Muscle layer of duodenum (tissue), 2 donors: ENCODE results near the gene MEGF6.

ENCODE experiments used
- H3K27ac ChIP-seq: one replicate; pipeline ENCODE4 v1.7.0; 2013; ENCODE audit warnings: mild to moderate bottlenecking, low read length
- H3K27me3 ChIP-seq: one replicate; pipeline ENCODE4 v1.7.0; 2013; ENCODE audit warnings: low read depth, mild to moderate bottlenecking, control low read depth, low read length
- H3K36me3 ChIP-seq, 2 donors: one replicate each; pipeline ENCODE4 v1.7.0; 2013; ENCODE audit warnings: low read length in 2 of 2, control low read depth in 1 of 2, mild to moderate bottlenecking in 1 of 2; ENCODE audit not compliant: insufficient read depth in 2 of 2, control insufficient read depth in 1 of 2
- H3K4me1 ChIP-seq, 2 donors: one replicate each; pipeline ENCODE4 v1.7.0; 2013; ENCODE audit warnings: low read length in 2 of 2, mild to moderate bottlenecking in 2 of 2, control low read depth in 1 of 2, moderate library complexity in 1 of 2; ENCODE audit not compliant: insufficient read depth in 2 of 2, control insufficient read depth in 1 of 2
- H3K4me3 ChIP-seq, 2 donors: one replicate each; pipeline ENCODE4 v1.7.0; 2013; ENCODE audit warnings: low read length in 2 of 2, low read depth in 1 of 2, mild to moderate bottlenecking in 1 of 2
- H3K9me3 ChIP-seq, 2 donors: one replicate each; pipeline ENCODE4 v1.7.0; 2013; ENCODE audit warnings: low read length in 2 of 2, control low read depth in 1 of 2, mild to moderate bottlenecking in 1 of 2; ENCODE audit not compliant: control insufficient read depth in 1 of 2
- donor health status: healthy.

Gene MEGF6

DNA sequence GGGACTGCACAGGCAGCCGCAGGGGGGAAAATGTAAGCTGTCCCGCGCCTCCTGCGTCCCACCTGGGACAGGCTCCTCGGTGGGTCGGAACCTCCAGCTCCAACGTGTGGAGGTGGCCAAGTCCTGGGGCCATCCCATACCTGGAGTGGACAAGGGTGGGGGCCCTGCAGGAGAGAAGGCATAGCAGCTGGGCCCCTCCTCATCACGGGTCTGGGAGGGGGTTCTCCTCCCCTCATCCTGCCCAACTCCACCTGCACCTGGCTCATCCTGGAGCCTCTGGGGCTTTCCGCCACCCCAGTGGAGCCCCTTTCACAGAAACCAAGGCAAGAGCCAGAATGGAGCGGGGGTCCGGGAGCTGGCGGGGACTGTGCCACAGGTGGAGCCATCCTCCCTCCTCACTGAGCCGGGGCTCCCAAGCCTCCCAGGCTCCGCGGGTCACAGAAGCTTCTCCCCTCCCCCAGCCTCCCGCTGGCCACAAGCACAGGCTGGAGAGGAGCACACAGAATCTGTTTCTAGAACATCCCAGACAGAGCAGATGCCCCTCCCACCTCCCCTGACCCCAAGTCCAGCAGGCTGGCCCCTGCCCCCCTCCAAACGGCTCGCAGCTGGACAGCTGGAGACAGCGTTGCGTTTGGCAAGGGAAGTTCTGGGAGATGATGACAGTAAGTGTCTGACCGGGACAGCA, 65.8 kb downstream of the MEGF6 start:
- Histone ChIP-seq H3K27ac (no peak overlapping the region), H3K4me3 (no peak overlapping the region), H3K27me3 (no peaks in the 10 kb centered on the region), H3K9me3 (no peaks in the 10 kb centered on the region), H3K4me1 (peaks cover 0 to 32% of the 10 kb centered on the region in 2 donors), H3K36me3 (no peaks in the 10 kb centered on the region)

DNA sequence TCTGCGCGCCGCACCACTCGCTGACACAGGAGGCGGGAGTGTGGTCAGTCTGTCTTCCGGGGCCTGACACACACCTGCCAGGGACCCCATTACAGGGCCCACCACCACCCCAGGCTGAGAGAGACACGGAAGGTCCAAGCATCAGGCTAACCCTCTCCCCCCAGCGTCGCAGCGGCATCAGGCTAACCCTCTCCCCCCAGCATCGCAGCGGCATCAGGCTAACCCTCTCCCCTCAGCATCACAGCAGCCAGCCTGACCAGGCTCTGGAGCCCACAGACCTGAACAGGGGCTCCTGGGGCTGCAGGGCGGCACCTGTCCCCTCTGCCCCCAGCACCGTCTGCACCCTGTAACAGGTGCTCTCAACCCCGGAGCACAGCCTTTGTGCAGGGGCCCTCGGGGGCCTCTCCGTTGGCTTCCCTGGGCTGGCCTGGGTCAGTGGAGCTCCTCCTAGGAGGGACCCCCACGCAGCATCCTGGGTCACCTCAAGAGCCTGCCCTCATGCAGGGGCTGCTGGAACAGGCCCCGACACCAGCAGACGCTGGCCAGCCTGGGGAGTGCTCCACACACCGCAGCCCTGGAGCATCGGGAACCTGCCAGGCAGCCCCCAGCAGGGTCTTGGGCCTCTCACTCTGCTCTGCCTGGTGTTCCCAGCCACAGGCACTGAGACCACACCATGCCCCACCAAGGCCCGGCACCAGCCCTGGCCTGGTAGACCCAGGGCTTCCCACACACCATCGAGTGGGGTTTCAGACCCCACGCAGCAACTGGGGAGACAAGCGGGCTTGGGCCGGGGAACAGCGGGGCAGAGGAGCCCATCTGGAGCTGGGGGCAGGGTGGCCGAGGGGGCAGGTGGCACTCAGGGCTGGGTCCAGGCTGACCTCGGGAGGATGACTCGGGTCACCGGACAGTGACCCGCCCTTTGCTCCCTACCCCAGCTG, 67.0 kb downstream of the MEGF6 start:
- Histone ChIP-seq H3K36me3 (no peaks in the 10 kb centered on the region), H3K4me3 (no peak overlapping the region), H3K9me3 (no peaks in the 10 kb centered on the region), H3K27ac (no peak overlapping the region), H3K27me3 (no peaks in the 10 kb centered on the region), H3K4me1 (peaks cover 0 to 37% of the 10 kb centered on the region in 2 donors)

DNA sequence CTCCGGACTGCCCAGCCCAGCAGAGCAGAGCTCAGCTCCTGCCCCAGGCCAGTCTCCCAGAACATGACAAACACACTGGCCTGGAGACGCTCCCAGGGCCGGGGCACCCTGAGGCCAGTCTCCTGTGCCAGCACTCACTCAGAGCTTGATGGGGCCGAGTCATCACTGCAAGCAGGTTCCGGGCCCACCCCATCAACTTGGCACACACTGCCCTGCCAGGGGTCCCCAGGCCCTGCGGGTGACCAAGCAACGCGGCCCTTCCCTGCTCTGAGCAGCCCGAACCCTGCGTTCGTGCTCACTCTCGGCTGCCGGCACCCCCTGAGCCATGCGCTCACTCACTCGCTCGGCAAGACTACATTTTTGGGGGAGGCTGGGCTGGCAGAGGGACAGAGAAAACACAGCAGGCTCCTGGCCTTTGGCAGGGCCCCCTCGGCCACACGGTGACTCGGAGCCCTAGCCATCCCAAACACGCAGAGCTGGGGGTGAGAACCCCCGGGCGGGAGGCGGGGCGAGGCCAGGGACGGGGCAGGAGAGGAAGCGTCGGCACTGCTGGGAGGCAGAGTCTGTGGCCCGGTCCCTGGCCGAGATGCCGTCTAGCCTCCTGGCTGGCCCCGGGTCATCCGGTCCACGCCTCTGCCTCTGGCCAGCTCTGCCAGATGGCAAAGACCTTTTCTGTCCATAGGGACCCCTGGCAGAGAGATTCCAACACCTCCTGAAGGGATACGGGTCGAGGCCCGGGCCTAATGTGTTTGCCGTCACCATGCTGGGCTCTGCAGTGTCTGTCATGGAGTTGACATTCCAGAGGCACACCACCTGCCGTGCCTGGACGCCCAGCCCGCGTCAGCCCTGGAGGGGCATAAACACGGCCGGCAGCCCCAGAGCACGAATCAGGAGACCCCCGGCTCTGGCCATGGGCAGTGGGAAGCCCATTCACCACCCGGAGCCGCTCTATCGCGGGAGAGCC, 68.0 kb downstream of the MEGF6 start:
- no peak overlapping the region for H3K4me3 ChIP-seq
- peaks cover 0 to 37% of the 10 kb centered on the region in 2 donors for H3K4me1 ChIP-seq
- no peak overlapping the region for H3K27ac ChIP-seq

DNA sequence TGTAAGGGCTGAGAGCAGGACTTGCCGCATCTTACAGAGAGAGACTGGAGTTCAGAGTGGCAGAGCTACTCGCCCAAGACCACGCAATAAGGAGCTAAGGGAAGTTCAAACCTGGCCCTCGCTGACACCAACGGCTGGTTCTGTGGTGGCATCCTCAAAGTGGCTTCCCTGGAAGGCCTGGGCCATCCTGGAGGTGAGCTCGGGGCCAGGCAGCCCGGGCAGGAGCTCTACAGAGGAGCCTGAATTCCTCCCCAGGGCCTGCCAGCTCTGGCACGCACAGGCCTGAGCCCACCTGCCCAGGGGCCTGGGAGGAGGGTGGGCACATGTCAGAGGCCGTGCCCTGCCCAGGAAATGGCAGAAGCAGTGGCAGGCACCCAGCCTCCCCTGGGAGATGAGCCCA, 68.6 kb downstream of the MEGF6 start:
- Histone ChIP-seq H3K27me3 (no peaks in the 10 kb centered on the region), H3K36me3 (no peaks in the 10 kb centered on the region), H3K4me3 (no peak overlapping the region), H3K4me1 (peaks cover 0 to 30% of the 10 kb centered on the region in 2 donors), H3K9me3 (no peaks in the 10 kb centered on the region), H3K27ac (no peak overlapping the region)

More for the DNA sequence above, 68.0 kb downstream of the MEGF6 start:
- no peaks in the 10 kb centered on the region for H3K36me3 ChIP-seq
- H3K27me3 ChIP-seq: no peaks in the 10 kb centered on the region
- H3K9me3 ChIP-seq: no peaks in the 10 kb centered on the region

DNA sequence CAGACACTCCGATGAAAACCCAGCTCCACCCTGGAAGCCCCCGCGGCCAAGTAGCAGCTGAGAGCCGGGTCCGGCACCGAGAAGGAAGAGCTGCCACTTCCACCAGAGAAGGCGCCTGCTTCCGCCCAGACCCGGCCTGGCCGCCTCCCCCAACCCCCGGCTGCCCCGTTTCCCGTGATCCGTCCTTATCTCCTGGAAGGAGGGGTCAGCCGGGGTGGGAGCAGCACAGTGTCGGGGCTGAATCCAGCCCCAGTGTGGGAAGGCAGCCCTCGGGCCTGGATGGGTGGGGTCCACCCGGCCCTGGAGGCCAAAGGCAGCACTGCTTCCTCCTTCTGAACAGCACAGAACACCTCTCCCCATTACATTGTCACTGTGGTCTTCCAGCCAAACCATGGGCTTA, 69.4 kb downstream of the MEGF6 start:
- Histone ChIP-seq H3K27me3 (no peaks in the 10 kb centered on the region), H3K4me3 (no peak overlapping the region), H3K9me3 (no peaks in the 10 kb centered on the region), H3K36me3 (no peaks in the 10 kb centered on the region), H3K4me1 (peaks cover 0 to 27% of the 10 kb centered on the region in 2 donors), H3K27ac (no peak overlapping the region)

DNA sequence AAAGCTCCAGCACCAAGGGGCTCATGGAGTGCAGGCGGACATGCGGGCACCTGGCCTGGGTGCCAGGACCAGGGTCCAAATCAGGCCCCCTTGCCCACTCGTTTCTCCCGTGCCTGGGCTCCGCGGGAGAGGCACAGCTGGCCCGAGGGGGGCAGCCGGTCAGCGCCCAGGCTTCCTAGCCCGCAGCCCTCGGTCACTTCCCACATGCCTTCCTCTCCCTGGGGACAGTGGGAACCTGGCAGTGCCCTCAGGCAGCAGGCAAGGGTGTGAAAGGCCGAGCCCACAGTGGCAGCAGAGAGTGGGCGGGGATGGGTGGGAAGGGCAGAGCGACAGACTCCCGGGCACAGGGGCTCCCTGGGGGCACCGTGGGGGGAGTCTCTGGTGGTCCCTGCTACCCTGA, 69.8 kb downstream of the MEGF6 start:
- Histone ChIP-seq H3K27me3 (no peaks in the 10 kb centered on the region), H3K4me3 (no peak overlapping the region), H3K27ac (no peak overlapping the region), H3K9me3 (no peaks in the 10 kb centered on the region), H3K4me1 (peaks cover 0 to 24% of the 10 kb centered on the region in 2 donors), H3K36me3 (no peaks in the 10 kb centered on the region)

DNA sequence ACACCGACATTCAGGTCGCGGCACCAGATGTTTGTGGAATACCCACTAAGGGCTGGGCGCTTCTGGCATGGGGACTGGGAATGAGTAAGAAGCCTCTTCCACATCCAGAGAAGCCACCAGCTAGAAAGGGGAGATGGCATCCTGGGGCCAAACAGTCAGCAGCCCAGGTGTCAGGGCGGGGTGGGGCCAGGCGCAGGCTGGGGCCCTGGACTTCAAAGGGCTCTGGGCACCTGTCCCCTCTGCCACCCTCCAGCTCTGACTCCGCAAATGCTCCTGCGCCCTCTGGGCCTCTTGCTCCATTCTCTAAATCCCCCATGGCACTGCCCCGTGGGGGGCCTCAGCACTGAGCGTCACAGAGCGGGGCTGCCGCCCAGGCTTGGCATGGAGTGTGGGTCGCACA, 70.4 kb downstream of the MEGF6 start:
- peaks cover 0 to 19% of the 10 kb centered on the region in 2 donors for H3K4me1 ChIP-seq
- no peaks in the 10 kb centered on the region for H3K36me3 ChIP-seq
- no peak overlapping the region for H3K4me3 ChIP-seq
- H3K27me3 ChIP-seq: no peaks in the 10 kb centered on the region
- H3K9me3 ChIP-seq: no peaks in the 10 kb centered on the region
- H3K27ac ChIP-seq: no peak overlapping the region

DNA sequence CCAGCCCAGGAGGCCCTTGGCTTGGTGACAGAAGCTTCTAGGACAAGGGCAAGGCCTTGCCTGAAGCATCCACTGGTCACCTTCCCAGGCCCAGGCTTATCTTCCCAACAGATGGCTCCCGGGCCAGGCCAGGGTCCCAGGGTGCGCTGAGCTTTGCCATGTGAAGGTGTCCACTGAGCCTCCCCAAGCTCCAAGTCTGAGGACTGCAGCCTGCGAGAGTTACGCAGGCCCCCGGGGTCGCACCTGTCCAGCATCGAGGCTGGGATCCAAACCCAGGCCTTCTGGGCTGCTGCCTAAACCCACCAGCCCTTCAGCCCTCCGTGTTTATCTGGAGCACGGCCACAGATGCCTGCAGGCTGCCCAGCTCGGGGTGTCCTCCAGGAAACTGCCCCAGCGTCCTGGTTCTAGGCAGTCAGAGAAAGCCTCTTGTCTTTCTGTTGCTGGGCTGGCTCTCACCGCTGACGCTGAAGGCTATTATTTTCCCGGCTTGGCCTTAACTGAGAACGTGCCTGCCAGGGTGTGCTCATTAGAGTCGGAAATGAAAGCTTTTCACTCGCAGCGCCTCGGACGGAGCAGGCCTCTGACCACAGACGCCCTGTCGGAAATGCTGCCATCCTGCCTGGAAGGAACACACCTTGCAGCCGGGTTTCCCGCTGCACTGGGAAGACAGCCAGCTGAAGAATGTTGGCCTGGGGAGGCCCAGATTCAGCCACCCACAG, 71.4 kb downstream of the MEGF6 start:
- no peaks in the 10 kb centered on the region for H3K36me3 ChIP-seq
- H3K4me3 ChIP-seq: no peak overlapping the region
- H3K4me1 ChIP-seq: peaks cover 0 to 13% of the 10 kb centered on the region in 2 donors
- H3K9me3 ChIP-seq: no peaks in the 10 kb centered on the region
- H3K27me3 ChIP-seq: no peaks in the 10 kb centered on the region
- H3K27ac ChIP-seq: no peak overlapping the region

DNA sequence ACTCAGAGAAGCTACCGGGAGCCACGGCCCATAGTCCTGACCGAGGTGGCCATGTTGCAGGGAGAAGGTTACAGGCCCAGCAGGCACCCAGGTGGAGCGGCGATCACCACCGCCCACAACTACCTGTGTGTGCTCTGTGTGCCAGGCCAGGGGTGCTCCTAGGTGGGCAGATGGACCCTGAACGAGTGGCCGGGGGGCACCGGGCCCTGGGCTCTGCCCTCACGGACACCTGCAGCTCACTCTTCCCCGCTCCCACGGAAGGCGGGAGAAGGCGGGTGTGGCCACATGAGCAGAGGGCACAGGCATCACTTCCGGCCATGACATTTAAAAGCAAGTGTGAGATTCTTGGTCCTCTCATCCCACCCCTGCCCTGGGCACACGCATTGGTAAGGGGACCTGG, 73.9 kb downstream of the MEGF6 start:
- H3K27ac ChIP-seq: no peak overlapping the region
- no peak overlapping the region for H3K4me3 ChIP-seq
- H3K27me3 ChIP-seq: no peaks in the 10 kb centered on the region
- H3K4me1 ChIP-seq: peaks cover 0 to 13% of the 10 kb centered on the region in 2 donors
- H3K36me3 ChIP-seq: no peaks in the 10 kb centered on the region
- no peaks in the 10 kb centered on the region for H3K9me3 ChIP-seq

DNA sequence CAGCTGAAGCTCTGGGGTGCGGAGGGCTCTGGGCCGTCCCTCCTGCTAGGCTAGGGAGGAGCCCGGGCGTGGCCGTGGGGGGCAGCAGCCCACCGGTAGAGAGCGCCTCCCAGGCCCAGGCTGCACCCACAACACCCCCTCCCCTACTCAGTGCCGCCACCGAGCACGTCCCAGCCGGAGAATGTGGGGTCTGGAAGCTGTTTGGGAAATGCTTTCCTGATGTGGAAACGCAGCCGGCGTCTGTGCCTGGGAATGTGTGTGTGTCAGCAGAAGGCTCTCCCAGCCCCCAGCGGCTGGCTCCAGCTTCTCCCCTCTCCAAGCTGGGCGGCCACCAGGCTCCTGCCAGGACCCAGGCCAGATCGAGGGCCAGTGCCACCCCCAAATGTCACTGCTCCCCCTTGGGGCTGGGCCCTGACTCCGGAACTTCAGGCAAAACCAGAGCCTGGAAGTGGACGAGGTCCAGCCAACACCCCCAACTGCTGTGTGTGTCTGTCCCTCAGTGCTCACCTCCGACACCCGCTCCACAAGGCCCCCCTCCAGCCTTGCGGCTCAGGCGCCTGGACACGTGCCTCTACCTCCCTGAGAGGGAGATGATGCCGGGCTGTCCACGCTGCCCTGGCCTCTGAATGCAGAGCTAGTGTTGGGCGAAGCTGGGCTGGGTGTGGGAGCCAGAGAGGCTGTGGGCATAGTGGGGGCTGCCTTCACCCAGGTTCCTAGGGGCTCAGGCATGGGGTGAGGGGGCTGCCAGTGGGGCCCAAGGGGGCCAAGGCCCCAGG, 74.7 kb downstream of the MEGF6 start:
- Histone ChIP-seq H3K27me3 (no peaks in the 10 kb centered on the region), H3K27ac (no peak overlapping the region), H3K4me3 (no peak overlapping the region), H3K36me3 (no peaks in the 10 kb centered on the region), H3K4me1 (peaks cover 0 to 9% of the 10 kb centered on the region in 2 donors), H3K9me3 (no peaks in the 10 kb centered on the region)
